Right cardiac atrium (tissue), 5 donors: ENCODE measurements around the gene ALG12. TPM values are rescaled to one million over a fixed set of nuclear protein-coding genes. Genes with fewer than 3 reads are reported as not detected.

Experiments used
- ATAC-seq, 2 donors: fragments of 200-7000 bp; cut with Tn5 transposase; one replicate each; pipeline versions ENCODE4 v1.8.0 to v1.9.1; 2020; ENCODE audit warnings: moderate library complexity in 2 of 2, mild to moderate bottlenecking in 1 of 2
- DNase-seq, 3 donors: peaks; one replicate each; pipeline ENCODE4 v3.0.0-alpha.2; 2020
- H3K27ac ChIP-seq: one replicate; pipeline ENCODE4 v1.5.1; 2013; ENCODE audit warnings: mild to moderate bottlenecking, low read length, control low read depth, moderate library complexity
- H3K27me3 ChIP-seq: one replicate; pipeline ENCODE4 v1.6.1; 2013; ENCODE audit not compliant: control insufficient read depth, insufficient read depth
- H3K4me1 ChIP-seq: one replicate; pipeline ENCODE4 v1.6.1; 2013; ENCODE audit warnings: low read length; ENCODE audit not compliant: control insufficient read depth, insufficient read depth
- H3K4me3 ChIP-seq: one replicate; pipeline ENCODE4 v1.5.1; 2013; ENCODE audit warnings: low read length, control low read depth
- H3K9me3 ChIP-seq: one replicate; pipeline ENCODE4 v1.6.1; 2013; ENCODE audit warnings: low read length; ENCODE audit not compliant: control insufficient read depth
- WGBS: extraction: QIAGEN DNeasy Blood & Tissue Kit; methylation state at CpG from one replicate; pipeline ENCODE4 v1.1.7; 2013; 5-methylcytosine and 5-hydroxymethylcytosine counted together
- intact Hi-C, 4 donors: fragments of 100-400 bp; cut with DNase I; formaldehyde crosslinking; loops; one replicate each; pipeline versions ENCODE4 v1.11.0 to v1.14.0; 2022 to 2023
- polyA plus RNA-seq: library from polyadenylated mRNA; stranded (reverse); fragments of 200-250 nt; gene quantifications from one replicate; pipeline ENCODE4 v1.2.3, GENCODE V29; 2013
- total RNA-seq, 4 donors: library from RNA; stranded (reverse); fragmentation: NEBNext Ultra II Directional; extraction: Animal tissue kit (Norgen Biotek cat#: 25700); gene quantifications; one replicate each; pipeline ENCODE4 v1.2.1, GENCODE V29; 2021
- donor health status: healthy with polysubstance abuse.
- donor health status: DM: no; HTN: yes; CAD: no.
- donor health status: DM: no; HTN: no; CAD: no.
- donor health status: DM: no; HTN: yes; CAD: no; lungs with severe emphysema.
- donor health status: DM: yes; HTN: yes; CAD: no.

ALG12 gene
- total and polyA plus RNA-seq, 5 donors, result 13.0 to 19.7 (median 16.2) TPM

DNA sequence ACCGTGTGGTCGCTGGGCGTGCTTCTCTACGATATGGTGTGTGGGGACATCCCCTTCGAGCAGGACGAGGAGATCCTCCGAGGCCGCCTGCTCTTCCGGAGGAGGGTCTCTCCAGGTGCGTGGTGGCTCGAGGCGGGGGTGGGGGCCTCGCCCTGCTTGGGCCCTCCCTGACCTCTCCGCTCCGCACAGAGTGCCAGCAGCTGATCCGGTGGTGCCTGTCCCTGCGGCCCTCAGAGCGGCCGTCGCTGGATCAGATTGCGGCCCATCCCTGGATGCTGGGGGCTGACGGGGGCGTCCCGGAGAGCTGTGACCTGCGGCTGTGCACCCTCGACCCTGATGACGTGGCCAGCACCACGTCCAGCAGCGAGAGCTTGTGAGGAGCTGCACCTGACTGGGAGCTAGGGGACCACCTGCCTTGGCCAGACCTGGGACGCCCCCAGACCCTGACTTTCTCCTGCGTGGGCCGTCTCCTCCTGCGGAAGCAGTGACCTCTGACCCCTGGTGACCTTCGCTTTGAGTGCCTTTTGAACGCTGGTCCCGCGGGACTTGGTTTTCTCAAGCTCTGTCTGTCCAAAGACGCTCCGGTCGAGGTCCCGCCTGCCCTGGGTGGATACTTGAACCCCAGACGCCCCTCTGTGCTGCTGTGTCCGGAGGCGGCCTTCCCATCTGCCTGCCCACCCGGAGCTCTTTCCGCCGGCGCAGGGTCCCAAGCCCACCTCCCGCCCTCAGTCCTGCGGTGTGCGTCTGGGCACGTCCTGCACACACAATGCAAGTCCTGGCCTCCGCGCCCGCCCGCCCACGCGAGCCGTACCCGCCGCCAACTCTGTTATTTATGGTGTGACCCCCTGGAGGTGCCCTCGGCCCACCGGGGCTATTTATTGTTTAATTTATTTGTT is 44.8 kb upstream of the ALG12 start:
- H3K4me1 ChIP-seq, result peaks cover 21% of the 10 kb centered on the region
- peak overlapping the region; percentile 28 for H3K27ac ChIP-seq
- intact Hi-C loops, result no loop called here
- ATAC-seq (peak in 1 of 2 donors; percentile 0), DNase-seq (peak; percentile 59 to 77 (median 73))
- no peaks in the 10 kb centered on the region for H3K27me3 ChIP-seq
- H3K4me3 ChIP-seq, result peak overlapping the region; percentile 90
- WGBS, result 57% methylated on average over 63 of the region's 63 CpGs
- no peaks in the 10 kb centered on the region for H3K9me3 ChIP-seq

DNA sequence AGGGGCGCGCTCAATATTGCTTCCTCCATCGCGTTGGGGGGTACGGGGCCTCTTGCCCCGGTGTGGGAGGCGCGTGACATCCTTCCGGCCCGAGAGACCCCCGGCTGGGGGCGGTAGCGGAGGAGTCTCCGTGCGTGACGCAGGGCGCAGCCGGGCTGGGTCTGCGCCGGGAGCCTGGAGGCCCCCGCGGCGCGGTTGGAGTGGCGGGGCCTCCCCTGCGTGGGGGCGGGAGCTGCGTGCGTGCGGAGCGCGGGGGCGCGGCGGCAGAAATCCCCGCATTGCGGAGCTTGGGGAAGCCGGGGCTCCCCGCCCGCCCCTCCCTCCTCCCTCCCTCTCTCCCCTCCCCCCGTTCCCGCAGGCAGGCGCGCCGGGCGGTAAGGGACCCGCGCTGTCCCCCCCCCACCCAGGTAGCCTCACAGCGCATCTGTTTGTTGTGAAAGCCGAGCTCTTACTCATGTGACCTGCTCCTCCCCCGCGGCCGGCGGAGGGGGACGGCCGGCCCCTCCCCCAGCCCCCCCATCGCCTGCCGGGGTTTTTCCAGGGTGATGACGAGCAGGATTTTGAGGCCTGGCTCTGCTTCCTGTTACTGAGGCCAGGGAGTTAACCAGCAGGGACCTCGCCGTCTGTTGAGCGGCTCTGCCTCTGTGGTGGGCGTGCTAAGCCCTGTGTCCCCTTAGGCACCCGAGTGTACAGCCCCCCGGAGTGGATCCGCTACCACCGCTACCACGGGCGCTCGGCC is 43.9 kb upstream of the ALG12 start:
- Histone ChIP-seq H3K4me3 (peak overlapping the region; percentile 90), H3K4me1 (peaks cover 19% of the 10 kb centered on the region), H3K27ac (peak overlapping the region; percentile 97), H3K9me3 (no peaks in the 10 kb centered on the region), H3K27me3 (no peaks in the 10 kb centered on the region)
- DNase-seq (peak; percentile 89 to 95 (median 94)), ATAC-seq (peak; percentile 50 to 65)
- intact Hi-C loops, result no loop called here
- WGBS, result 4% methylated on average over 68 of the region's 70 CpGs

DNA sequence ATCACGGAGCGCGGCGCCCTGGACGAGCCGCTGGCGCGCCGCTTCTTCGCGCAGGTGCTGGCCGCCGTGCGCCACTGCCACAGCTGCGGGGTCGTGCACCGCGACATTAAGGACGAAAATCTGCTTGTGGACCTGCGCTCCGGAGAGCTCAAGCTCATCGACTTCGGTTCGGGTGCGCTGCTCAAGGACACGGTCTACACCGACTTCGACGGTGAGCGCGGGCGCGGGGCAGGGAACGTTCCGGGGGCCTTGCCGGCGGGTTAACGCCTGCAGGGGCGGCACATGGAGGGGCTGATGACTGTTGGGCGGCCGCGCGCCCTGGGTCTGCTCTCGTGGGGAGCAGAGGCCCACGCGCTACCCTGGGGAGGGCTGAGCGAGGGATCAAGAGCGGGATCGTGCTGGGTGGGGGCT is 43.4 kb upstream of the ALG12 start:
- WGBS, result 2% methylated on average over 49 of the region's 49 CpGs
- Histone ChIP-seq H3K27me3 (no peaks in the 10 kb centered on the region), H3K4me3 (peak overlapping the region; percentile 90), H3K9me3 (no peaks in the 10 kb centered on the region), H3K4me1 (peaks cover 14% of the 10 kb centered on the region), H3K27ac (peak overlapping the region; percentile 97)
- DNase-seq (peak in 1 of 3 donors; percentile 65), ATAC-seq (no peak)
- intact Hi-C loops, result no loop called here

DNA sequence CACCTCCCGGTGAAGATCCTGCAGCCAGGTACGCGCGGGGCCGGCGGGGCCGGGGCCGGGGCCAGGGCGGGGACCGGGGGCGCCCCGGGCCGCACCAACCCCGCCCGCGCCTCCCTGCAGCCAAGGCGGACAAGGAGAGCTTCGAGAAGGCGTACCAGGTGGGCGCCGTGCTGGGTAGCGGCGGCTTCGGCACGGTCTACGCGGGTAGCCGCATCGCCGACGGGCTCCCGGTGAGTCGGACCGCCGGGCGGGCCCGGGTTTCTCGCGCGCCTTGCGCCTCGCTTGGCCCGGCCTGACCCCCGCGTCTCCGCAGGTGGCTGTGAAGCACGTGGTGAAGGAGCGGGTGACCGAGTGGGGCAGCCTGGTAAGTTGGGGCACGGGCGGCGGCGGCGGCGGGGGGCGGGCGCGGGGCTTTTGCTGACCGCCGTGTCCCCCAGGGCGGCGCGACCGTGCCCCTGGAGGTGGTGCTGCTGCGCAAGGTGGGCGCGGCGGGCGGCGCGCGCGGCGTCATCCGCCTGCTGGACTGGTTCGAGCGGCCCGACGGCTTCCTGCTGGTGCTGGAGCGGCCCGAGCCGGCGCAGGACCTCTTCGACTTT is 42.9 kb upstream of the ALG12 start:
- Histone ChIP-seq H3K4me3 (peak overlapping the region; percentile 90), H3K9me3 (no peaks in the 10 kb centered on the region), H3K27me3 (no peaks in the 10 kb centered on the region), H3K27ac (peak overlapping the region; percentile 97), H3K4me1 (peaks cover 9% of the 10 kb centered on the region)
- peak; percentile 62 to 81 (median 80) for DNase-seq
- intact Hi-C loops, result no loop called here
- WGBS, result under 1% methylated on average over 83 of the region's 84 CpGs
- no peak for ATAC-seq

DNA sequence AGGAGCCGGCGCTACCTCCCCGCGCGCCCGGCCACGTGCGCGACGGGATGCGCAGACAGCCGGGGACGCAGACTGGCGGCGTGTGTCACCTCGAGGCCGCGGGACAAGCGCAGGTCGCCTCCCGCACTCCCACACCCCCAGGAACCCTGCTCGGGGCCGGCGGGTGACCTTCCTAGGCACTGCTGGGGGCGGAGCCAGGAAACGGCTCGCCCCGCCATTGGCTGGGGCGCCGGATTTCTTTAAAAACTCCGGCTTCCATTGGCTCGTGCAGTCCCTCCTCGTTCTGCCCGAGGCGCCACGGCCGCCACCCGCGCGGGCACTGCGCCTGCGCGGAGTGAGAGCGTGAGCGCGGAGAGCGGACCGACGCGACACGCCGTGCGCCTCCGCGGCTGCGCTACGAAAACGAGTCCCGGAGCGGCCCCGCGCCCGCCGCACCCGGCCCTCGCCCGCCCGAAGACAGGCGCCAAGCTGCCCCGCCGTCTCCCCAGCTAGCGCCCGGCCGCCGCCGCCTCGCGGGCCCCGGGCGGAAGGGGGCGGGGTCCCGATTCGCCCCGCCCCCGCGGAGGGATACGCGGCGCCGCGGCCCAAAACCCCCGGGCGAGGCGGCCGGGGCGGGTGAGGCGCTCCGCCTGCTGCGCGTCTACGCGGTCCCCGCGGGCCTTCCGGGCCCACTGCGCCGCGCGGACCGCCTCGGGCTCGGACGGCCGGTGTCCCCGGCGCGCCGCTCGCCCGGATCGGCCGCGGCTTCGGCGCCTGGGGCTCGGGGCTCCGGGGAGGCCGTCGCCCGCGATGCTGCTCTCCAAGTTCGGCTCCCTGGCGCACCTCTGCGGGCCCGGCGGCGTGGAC is 42.1 kb upstream of the ALG12 start, which contains the start of gene PIM3:
Gene PIM3, plus strand, starts transcription at position 614 of the 846 bp plus-strand sequence. Its CDS starts 176 bp downstream, at position 790.
- ATAC-seq, result peak; percentile 84 to 87
- WGBS, result under 1% methylated on average over 137 of the region's 137 CpGs
- H3K9me3 ChIP-seq, result no peaks in the 10 kb centered on the region
- H3K27me3 ChIP-seq, result no peaks in the 10 kb centered on the region
- intact Hi-C loops, result no loop called here
- peak within 1 kb of the TSS; percentile 90 for H3K4me3 ChIP-seq
- peak within 1 kb of the TSS; percentile 97 for H3K27ac ChIP-seq
- peak; percentile 96 to 98 (median 97) for DNase-seq
- H3K4me1 ChIP-seq, result peaks cover 9% of the 10 kb centered on the region

DNA sequence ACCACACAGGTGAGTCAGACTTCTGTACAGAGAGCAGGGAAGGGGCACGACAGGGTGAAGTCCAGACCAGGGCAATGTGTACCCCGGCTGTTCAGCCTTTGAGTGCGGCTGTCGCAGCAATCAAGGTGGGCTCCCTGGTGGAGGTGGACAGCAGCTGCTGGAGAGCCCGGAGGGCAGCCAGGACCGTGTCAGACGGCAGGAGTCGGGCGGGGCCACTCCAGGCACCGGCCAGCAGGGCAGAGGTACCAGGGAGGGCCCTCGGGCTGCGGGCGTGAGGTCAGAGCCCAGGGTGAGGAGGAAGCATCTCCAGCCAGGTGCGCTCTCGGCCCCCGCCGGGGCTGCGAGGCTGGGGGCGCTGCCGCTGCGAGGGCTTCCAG is 41.5 kb upstream of the ALG12 start:
- DNase-seq, result no peak
- Histone ChIP-seq H3K4me3 (peak overlapping the region; percentile 10), H3K9me3 (no peaks in the 10 kb centered on the region), H3K27me3 (no peaks in the 10 kb centered on the region), H3K4me1 (peaks cover 9% of the 10 kb centered on the region), H3K27ac (peak overlapping the region; percentile 97)
- intact Hi-C loops, result loop anchor here in 1 of 4 donors (2.0 kb wide), 1 partner anchor 23 kb away; no protein-coding TSS in a partner anchor
- ATAC-seq, result peak; percentile 0 to 16
- 12% methylated on average over 21 of the region's 21 CpGs for WGBS

DNA sequence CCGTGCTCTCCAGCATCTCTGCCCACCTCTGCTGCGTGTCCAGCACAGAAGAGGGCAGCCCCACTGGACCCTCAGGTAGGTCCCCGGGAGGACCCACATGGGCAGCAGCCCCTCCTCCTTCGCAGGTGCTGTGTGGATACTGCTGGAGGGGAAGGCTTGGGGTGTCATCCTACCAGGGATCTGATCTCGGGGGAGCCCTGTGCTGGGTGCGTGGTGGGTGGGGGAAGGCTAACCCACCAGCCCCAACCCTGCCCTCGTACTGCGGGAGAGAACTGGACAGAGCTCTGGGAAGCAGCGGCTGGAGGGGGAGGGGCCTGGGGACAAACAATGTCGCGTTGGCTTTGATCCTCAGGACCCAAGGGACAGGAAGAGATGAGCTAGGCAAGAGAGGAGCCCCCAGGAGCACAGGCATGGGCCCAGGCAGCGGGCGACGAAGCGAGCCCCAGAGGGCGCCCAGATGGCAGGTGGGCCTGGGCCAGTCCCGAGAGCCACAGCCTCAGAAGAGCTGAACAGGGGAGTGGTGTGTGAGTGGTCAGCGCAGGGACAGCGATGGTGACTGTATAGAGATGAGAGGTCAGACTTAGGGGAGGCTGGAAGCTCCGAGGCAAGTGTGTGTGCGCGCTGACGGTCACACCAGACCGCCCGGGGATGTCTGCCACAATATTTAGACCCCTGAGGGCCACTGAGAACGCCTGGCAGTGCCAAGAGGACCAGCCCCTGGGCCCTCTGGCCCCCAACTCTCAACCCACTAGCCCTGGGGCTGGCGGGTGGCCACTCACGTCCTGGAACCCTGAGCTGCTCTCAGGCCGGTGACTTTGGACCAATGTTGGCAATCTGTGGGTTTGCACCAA is 40.9 kb upstream of the ALG12 start:
- peak overlapping the region; percentile 97 for H3K27ac ChIP-seq
- H3K27me3 ChIP-seq, result no peaks in the 10 kb centered on the region
- peak; percentile 35 to 73 (median 62) for DNase-seq
- no peaks in the 10 kb centered on the region for H3K9me3 ChIP-seq
- intact Hi-C loops, result loop anchor here in 1 of 4 donors (2.0 kb wide), 1 partner anchor 22 kb away; no protein-coding TSS in a partner anchor
- H3K4me3 ChIP-seq, result no peak overlapping the region
- no peak for ATAC-seq
- H3K4me1 ChIP-seq, result peaks cover 12% of the 10 kb centered on the region
- 69% methylated on average over 29 of the region's 29 CpGs for WGBS

DNA sequence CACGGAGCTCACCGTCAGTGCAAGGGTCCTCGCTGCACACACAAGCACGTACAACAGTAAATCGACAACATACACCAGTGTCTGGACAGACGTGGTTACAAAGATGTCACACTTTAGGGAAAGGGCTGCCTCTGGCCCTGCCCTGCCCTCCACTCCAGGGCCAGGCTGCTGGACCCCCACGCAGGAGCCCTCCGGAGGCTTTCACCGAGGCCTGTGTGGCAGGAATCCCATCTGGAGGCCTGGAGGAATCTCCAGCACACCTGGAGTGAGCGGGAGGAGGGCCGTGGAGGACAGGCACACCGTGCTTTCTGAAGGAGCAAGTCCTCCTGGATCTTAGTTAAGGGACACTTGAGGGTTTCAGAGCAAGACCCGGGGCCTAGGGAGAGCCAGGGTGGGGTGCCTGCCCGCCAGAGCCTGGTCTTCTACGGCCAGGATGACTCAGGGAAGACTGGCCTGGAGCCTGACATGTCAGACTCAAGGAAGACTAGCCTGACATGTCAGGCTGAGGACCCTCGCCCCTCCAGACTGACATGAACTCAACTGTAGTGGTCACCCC is 40.2 kb upstream of the ALG12 start:
- Histone ChIP-seq H3K27ac (no peak overlapping the region), H3K27me3 (no peaks in the 10 kb centered on the region), H3K4me1 (peaks cover 17% of the 10 kb centered on the region), H3K9me3 (no peaks in the 10 kb centered on the region), H3K4me3 (no peak overlapping the region)
- intact Hi-C loops, result loop anchor here in 1 of 4 donors (2.0 kb wide), 1 partner anchor 22 kb away; no protein-coding TSS in a partner anchor
- WGBS, result 88% methylated on average over 16 of the region's 16 CpGs
- DNase-seq (peak; percentile 13 to 49 (median 48)), ATAC-seq (no peak)

DNA sequence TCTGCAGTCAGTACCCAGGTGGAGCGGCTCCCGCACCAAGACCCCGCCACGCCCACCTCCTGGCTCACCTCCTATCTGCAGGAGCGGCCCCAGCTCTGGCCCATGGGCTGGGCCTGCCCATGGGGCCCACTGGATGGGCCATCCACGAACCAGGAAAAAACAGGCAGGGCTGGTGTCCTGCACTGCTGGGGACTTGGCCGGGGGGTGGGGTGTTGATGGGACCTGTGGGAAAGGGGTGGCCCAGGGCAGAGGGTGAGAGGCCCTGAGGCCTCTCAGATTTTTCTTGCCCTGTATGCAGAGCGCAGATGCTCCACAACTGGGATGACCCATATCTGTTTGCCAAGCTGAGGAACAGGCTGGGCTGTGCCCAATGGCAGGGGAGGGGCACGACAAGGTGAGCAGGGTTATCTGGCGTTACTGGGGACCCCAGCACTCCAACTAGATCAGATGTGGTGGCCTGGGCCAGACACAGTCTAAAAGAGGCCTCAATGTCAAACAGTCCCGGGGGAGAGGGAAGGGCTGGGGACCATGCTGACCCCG is 39.7 kb upstream of the ALG12 start:
- peak in 2 of 3 donors; percentile 15 to 51 for DNase-seq
- H3K27ac ChIP-seq, result no peak overlapping the region
- H3K4me3 ChIP-seq, result no peak overlapping the region
- H3K9me3 ChIP-seq, result no peaks in the 10 kb centered on the region
- 90% methylated on average over 12 of the region's 12 CpGs for WGBS
- intact Hi-C loops, result loop anchor here in 1 of 4 donors (2.0 kb wide), 1 partner anchor 21 kb away; no protein-coding TSS in a partner anchor
- no peak for ATAC-seq
- H3K4me1 ChIP-seq, result peaks cover 16% of the 10 kb centered on the region
- no peaks in the 10 kb centered on the region for H3K27me3 ChIP-seq
